Adrenal gland (tissue), 5 donors: ENCODE data around the gene APCDD1L.

Experiments used
- CTCF ChIP-seq, 6 experiments: fragments of 450-650 bp in 4 of 6; fragments of 200-600 bp in 2 of 6; sonication (generic) in 1 of 6; IDR thresholded peaks; 1 replicate in 5 of 6; 2 replicates in 1 of 6; pipeline versions ENCODE4 v1.5.1 to v1.8.0; 2016 to 2021; ENCODE audit warnings: antibody characterized with exemption in 6 of 6, mild to moderate bottlenecking in 2 of 6, moderate library complexity in 1 of 6
- POLR2A ChIP-seq, 2 donors: fragments of 450-650 bp; IDR thresholded peaks; one replicate each; pipeline ENCODE4 v1.6.1; 2017; ENCODE audit warnings: antibody characterized with exemption in 2 of 2, mild to moderate bottlenecking in 2 of 2, moderate library complexity in 1 of 2
- donor health status: DM: no; HTN: no; CAD: no.

- no peak for TF ChIP-seq CTCF (IDR thresholded peaks at IDR 0.05)
- no peak for TF ChIP-seq POLR2A (IDR thresholded peaks at IDR 0.05)
Observed at GRCh38 chr20:58526411-58526810, 11.2 kb upstream of the APCDD1L start.
